ENCODE results near the gene DPF3. TPM values are rescaled to one million over a fixed set of nuclear protein-coding genes. Genes with fewer than 3 reads are reported as not detected.

Gene DPF3
- total and polyA plus RNA-seq, 9 of the 15 experiments (the other 6 are each of a cell fraction or from before 2014, with no cell fraction given), result 0.21 to 4.9 (median 1.2) TPM

DNA sequence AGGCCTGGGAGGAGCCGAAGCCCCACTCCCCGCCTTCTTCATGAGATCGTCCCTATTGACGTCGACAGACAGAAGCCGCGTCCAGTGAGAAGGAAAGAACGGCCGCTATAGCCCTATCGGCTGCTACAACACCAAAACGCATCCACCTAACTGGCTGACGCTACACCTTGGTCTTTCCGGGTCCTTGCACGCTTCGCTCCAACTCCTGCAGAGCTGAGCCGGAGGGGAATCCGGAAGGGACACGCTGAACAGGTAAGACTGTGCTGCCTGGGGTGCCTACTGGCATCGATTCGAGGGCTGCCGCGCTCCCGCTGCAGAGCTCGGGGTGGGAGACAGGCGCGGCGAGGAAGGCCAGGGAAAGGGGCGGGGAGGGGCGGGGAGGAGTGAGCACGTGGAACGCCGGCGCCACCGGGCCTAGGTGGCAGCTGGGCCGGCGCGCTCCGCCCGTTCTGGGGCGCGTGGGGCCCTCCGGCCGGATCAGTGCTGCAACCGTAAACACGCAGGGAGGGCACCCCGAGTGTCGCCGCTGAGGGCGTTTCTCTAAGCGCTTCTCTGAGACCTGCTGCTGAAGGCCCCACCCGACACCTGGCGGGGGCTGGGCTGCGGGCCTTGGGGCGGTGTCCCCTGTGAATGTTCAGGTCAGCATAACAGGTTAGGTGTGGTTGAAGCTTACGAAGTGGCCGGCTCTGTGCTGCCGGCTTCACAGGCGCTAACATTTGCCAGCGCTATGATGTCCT is 32.6 kb upstream of the DPF3 start, which contains the start of gene DCAF4 (continued):
- TF ChIP-seq FOXK1 (CRISPR knock-in tag; IDR thresholded peaks at IDR 0.05; ENCODE audit: borderline replicate concordance), result peak; percentile 63; the same call in 1 of the 2 replicates
- TF ChIP-seq MAZ (CRISPR knock-in tag; conservative IDR thresholded peaks at IDR 0.05 in 1 of 2, IDR thresholded peaks at IDR 0.05 in 1 of 2), result peak in 1 of 2 experiments; percentile 65; a peak in 3 of 4 replicates
- peak; percentile 4; the same call in 1 of the 2 replicates for TF ChIP-seq JUN (IDR thresholded peaks at IDR 0.05; ENCODE audit: borderline replicate concordance, low read depth, low read length)
- TF ChIP-seq JUN (CRISPR knock-in tag; IDR thresholded peaks at IDR 0.05; ENCODE audit: borderline replicate concordance), result no peak
- TF ChIP-seq ZNF408 (CRISPR knock-in tag; IDR thresholded peaks at IDR 0.05; ENCODE audit: low read depth), result no peak
- peak; percentile 55 for TF ChIP-seq ATF7 (IDR thresholded peaks at IDR 0.05)
- TF ChIP-seq, protein P1, sequence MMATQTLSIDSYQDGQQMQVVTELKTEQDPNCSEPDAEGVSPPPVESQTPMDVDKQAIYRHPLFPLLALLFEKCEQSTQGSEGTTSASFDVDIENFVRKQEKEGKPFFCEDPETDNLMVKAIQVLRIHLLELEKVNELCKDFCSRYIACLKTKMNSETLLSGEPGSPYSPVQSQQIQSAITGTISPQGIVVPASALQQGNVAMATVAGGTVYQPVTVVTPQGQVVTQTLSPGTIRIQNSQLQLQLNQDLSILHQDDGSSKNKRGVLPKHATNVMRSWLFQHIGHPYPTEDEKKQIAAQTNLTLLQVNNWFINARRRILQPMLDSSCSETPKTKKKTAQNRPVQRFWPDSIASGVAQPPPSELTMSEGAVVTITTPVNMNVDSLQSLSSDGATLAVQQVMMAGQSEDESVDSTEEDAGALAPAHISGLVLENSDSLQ (IDR thresholded peaks at IDR 0.05), result peak; percentile 99
- peak in 1 of 2 experiments; percentile 50 for TF ChIP-seq E2F6 (IDR thresholded peaks at IDR 0.05; ENCODE audit: borderline replicate concordance in 1 of 2, extremely low read depth in 1 of 2, insufficient read depth in 1 of 2, insufficient read length in 1 of 2, low read depth in 1 of 2, low read length in 1 of 2, poor library complexity in 1 of 2, severe bottlenecking in 1 of 2)
- peak; percentile 45; the same call in 1 of the 2 replicates for TF ChIP-seq L3MBTL2 (IDR thresholded peaks at IDR 0.05)
- peak in 1 of 2 experiments; percentile 63; a peak in 1 of 4 replicates for TF ChIP-seq TEAD1 (CRISPR knock-in tag; IDR thresholded peaks at IDR 0.05)
- TF ChIP-seq, protein P2, sequence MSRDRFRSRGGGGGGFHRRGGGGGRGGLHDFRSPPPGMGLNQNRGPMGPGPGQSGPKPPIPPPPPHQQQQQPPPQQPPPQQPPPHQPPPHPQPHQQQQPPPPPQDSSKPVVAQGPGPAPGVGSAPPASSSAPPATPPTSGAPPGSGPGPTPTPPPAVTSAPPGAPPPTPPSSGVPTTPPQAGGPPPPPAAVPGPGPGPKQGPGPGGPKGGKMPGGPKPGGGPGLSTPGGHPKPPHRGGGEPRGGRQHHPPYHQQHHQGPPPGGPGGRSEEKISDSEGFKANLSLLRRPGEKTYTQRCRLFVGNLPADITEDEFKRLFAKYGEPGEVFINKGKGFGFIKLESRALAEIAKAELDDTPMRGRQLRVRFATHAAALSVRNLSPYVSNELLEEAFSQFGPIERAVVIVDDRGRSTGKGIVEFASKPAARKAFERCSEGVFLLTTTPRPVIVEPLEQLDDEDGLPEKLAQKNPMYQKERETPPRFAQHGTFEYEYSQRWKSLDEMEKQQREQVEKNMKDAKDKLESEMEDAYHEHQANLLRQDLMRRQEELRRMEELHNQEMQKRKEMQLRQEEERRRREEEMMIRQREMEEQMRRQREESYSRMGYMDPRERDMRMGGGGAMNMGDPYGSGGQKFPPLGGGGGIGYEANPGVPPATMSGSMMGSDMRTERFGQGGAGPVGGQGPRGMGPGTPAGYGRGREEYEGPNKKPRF (IDR thresholded peaks at IDR 0.05; ENCODE audit: low read depth, low read length), result no peak
- peak; percentile 31 for TF ChIP-seq RBBP5 (IDR thresholded peaks at IDR 0.05; ENCODE audit: borderline replicate concordance, insufficient read depth, low read length, poor library complexity, severe bottlenecking)
- TF ChIP-seq ELF2 (CRISPR knock-in tag; IDR thresholded peaks at IDR 0.05), result peak; percentile 82
- TF ChIP-seq THAP12 (CRISPR knock-in tag; IDR thresholded peaks at IDR 0.05), result no peak
- peak; percentile 75 to 79 for TF ChIP-seq FOXK2 (conservative IDR thresholded peaks at IDR 0.05 in 1 of 2, IDR thresholded peaks at IDR 0.05 in 1 of 2; ENCODE audit: low read depth in 2 of 2)
- TF ChIP-seq NFYB (IDR thresholded peaks at IDR 0.05; ENCODE audit: extremely low read depth, insufficient read length), result peak; percentile 70
- peak; percentile 56; the same call in 1 of the 2 replicates for TF ChIP-seq SAFB (IDR thresholded peaks at IDR 0.05; ENCODE audit: borderline replicate concordance, low read depth, low read length)

All from K562 (cell line).